Neutrophil (primary cell): ENCODE results near the gene RETREG2.

ENCODE experiments used
- H3K27ac ChIP-seq: fragments of 200-600 bp; sonication (generic); 2 replicates; pipeline ENCODE4 v1.5.1; 2016; ENCODE audit warnings: mild to moderate bottlenecking, moderate library complexity
- H3K27me3 ChIP-seq: fragments of 200-600 bp; sonication (generic); 2 replicates; pipeline ENCODE4 v1.6.0; 2016; ENCODE audit warnings: mild to moderate bottlenecking
- H3K36me3 ChIP-seq: fragments of 200-600 bp; sonication (generic); 2 replicates; pipeline ENCODE4 v1.5.1; 2017
- H3K4me1 ChIP-seq, 2 experiments: fragments of 200-600 bp in 1 of 2; sonication (generic) in 1 of 2; 1 replicate in 1 of 2; 2 replicates in 1 of 2; pipeline versions ENCODE4 v1.5.1 to v1.6.1; 2013 to 2016; ENCODE audit warnings: low read depth in 1 of 2, low read length in 1 of 2, mild to moderate bottlenecking in 1 of 2, moderate library complexity in 1 of 2; ENCODE audit not compliant: control insufficient read depth in 1 of 2, insufficient read depth in 1 of 2
- H3K4me3 ChIP-seq, 2 experiments: fragments of 200-600 bp in 1 of 2; sonication (generic) in 1 of 2; 1 replicate in 1 of 2; 2 replicates in 1 of 2; pipeline ENCODE4 v1.5.1; 2013 to 2016; ENCODE audit warnings: low read depth in 1 of 2, low read length in 1 of 2, mild to moderate bottlenecking in 1 of 2, moderate library complexity in 1 of 2
- H3K9me3 ChIP-seq: fragments of 200-600 bp; sonication (generic); 2 replicates; pipeline ENCODE4 v1.5.1; 2016
- TF ChIP-seq, protein P1 (sequence below): fragments of 200-600 bp; sonication (generic); IDR thresholded peaks from 2 replicates; pipeline ENCODE4 v1.5.1; 2016; ENCODE audit warnings: antibody characterized with exemption

The RETREG2 gene

DNA sequence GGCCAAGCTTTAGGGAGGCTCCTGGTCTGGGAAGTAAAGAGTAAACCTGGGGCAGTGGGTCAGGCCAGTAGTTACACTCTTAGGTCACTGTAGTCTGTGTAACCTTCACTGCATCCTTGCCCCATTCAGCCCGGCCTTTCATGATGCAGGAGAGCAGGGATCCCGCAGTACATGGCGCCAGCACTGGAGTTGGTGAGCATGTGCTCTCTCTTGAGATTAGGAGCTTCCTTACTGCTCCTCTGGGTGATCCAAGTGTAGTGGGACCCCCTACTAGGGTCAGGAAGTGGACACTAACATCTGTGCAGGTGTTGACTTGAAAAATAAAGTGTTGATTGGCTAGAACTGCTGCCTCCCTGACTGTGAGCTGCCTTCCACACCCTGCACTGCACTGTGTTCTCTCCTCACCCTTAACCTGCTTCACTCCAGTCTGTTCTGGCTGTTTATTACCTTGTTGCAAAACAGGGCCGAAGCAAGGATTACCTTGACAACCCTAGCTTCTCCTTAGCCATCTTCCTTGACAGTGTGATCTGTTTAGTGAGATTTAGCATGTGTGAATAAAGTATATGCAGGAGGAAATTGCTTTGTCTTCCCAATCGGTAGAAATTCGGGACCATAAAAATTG, 5.2 kb downstream of the RETREG2 start:
- H3K36me3 ChIP-seq = peaks cover 76% of the 10 kb centered on the region
- peak overlapping the region; percentile 79 for H3K27ac ChIP-seq

DNA sequence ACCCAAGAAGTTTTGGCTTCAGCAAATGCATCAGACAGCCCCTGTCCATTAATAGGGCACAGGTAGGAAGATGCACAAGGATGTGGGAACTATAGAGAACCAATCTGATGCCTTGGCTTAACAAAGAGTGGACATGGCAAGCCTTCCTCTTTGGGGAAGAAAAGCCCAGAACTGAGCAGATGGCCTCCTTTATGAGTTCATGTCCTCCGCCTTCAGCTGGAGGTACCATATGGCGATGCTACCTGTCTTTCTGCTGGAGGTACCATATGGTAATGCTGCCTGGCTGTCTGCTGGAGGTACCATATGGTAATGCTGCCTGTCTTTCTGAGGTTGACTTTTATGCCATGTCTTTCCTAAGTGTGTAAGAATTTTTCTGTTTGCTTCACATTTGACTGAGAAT, 6.0 kb downstream of the RETREG2 start:
- H3K9me3 ChIP-seq = no peaks in the 10 kb centered on the region
- TF ChIP-seq, protein P1, sequence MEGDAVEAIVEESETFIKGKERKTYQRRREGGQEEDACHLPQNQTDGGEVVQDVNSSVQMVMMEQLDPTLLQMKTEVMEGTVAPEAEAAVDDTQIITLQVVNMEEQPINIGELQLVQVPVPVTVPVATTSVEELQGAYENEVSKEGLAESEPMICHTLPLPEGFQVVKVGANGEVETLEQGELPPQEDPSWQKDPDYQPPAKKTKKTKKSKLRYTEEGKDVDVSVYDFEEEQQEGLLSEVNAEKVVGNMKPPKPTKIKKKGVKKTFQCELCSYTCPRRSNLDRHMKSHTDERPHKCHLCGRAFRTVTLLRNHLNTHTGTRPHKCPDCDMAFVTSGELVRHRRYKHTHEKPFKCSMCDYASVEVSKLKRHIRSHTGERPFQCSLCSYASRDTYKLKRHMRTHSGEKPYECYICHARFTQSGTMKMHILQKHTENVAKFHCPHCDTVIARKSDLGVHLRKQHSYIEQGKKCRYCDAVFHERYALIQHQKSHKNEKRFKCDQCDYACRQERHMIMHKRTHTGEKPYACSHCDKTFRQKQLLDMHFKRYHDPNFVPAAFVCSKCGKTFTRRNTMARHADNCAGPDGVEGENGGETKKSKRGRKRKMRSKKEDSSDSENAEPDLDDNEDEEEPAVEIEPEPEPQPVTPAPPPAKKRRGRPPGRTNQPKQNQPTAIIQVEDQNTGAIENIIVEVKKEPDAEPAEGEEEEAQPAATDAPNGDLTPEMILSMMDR = no peak
- no peak overlapping the region for H3K4me3 ChIP-seq
- H3K27ac ChIP-seq = no peak overlapping the region
- H3K36me3 ChIP-seq = peaks cover 76% of the 10 kb centered on the region
- peaks cover 47% of the 10 kb centered on the region in 2 experiments for H3K4me1 ChIP-seq
- no peaks in the 10 kb centered on the region for H3K27me3 ChIP-seq

More for the DNA sequence above, 5.2 kb downstream of the RETREG2 start:
- Histone ChIP-seq H3K4me3 (peak overlapping the region; percentile 36 to 51), H3K9me3 (no peaks in the 10 kb centered on the region), H3K4me1 (peaks cover 53% of the 10 kb centered on the region in 2 experiments), H3K27me3 (no peaks in the 10 kb centered on the region)
- TF ChIP-seq, protein P1 = no peak

DNA sequence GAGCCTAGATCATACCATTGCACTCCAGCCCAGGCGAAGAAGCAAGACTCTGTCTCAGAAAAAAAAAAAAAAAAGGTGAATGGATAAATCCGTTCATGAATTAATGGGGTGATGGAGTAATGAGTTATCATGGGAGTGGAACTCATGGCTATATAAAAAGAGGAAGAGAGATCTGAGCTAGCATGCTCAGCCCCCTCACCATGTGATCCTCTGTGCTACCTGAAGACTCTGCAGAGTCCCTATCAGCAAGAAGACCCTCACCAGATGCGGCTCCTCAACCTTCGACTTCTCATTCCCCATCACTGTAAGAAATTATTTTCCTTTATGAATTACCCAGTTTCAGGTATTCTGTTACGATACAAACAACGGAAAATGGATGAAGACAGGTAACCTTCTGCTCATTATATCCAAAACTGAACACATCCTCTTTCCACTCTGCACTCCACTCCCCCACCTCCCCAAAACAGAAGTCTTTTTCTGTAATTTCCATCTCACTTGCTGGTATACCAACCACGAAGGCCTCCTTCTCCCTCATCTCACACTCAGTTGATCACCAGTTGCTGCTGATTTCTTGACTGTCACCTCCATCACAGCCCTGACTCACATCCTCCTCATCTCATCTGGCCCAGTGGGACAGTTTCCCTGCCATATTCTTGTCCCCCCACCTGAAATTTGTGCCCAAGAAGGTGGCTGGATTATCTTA, 8.8 kb downstream of the RETREG2 start:
- no peaks in the 10 kb centered on the region for H3K27me3 ChIP-seq
- H3K4me1 ChIP-seq = peaks cover 19% of the 10 kb centered on the region in 2 experiments
- no peak overlapping the region for H3K27ac ChIP-seq
- no peaks in the 10 kb centered on the region for H3K9me3 ChIP-seq
- peaks cover 48% of the 10 kb centered on the region for H3K36me3 ChIP-seq
- no peak overlapping the region for H3K4me3 ChIP-seq
- TF ChIP-seq, protein P1 = no peak

DNA sequence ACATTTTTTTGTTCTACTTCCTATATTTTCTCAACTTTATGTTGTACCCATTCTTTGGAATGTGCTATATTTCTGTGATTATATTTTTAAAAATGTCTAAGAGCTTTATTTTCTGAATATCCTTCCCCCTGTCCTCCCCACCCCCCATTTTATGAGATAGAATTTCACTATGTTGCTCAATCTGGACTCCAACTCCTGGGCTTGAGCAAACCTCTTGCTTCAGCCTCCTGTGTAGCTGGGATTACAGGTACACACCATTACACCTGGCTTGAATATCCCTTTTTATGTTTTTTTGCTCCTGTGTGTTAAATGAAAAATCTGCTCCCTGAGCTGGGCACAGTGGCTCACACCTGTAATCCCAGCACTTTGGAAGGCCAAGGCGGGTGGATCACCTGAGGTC, 19.3 kb downstream of the RETREG2 start:
- H3K27ac ChIP-seq = no peak overlapping the region
- H3K27me3 ChIP-seq = peaks cover 24% of the 10 kb centered on the region
- TF ChIP-seq, protein P1 = no peak
- H3K9me3 ChIP-seq = no peaks in the 10 kb centered on the region
- no peaks in the 10 kb centered on the region for H3K36me3 ChIP-seq
- H3K4me3 ChIP-seq = no peak overlapping the region
- H3K4me1 ChIP-seq = no peaks in the 10 kb centered on the region

DNA sequence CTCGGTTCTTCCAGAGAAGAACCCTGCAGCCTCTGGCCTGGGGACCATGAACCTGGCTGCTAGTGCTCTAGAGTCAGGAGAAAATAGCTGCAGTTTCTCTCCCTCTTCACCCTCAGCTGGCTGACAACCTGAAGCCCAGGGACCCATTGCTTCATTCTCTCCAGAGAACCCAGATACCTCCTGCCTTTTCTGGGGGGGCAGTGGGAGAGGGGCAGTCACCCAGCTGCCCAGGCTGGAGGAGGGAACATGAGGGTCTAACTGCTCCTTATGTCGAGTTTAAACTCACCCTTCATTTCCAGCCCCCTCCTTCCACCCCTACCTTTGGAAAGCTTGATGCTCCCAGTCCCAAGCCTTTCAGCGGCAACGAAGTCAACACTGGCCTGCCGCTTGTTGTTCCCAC, 20.9 kb downstream of the RETREG2 start:
- H3K27ac ChIP-seq = no peak overlapping the region
- TF ChIP-seq, protein P1 = no peak
- H3K9me3 ChIP-seq = no peaks in the 10 kb centered on the region
- H3K4me1 ChIP-seq = no peaks in the 10 kb centered on the region
- H3K27me3 ChIP-seq = peaks cover 24% of the 10 kb centered on the region
- no peak overlapping the region for H3K4me3 ChIP-seq
- H3K36me3 ChIP-seq = no peaks in the 10 kb centered on the region
